Hepatocyte (in vitro differentiated cells): ENCODE measurements around the gene MEAF6. TPM values are rescaled to one million over a fixed set of nuclear protein-coding genes. Genes with fewer than 3 reads are reported as not detected.

ENCODE experiments used
- DNase-seq: peaks from one replicate; pipeline ENCODE4 v3.0.0-alpha.2; 2016; ENCODE audit warnings: low spot score
- H2AFZ ChIP-seq: fragments of 200-600 bp; sonication (generic); 2 replicates; pipeline ENCODE4 v1.6.0; 2016; ENCODE audit warnings: antibody characterized with exemption, mild to moderate bottlenecking
- H3K27ac ChIP-seq: fragments of 200-600 bp; sonication (generic); 2 replicates; pipeline ENCODE4 v1.5.1; 2016; ENCODE audit warnings: mild to moderate bottlenecking
- H3K27me3 ChIP-seq: fragments of 200-600 bp; sonication (generic); 2 replicates; pipeline ENCODE4 v1.6.1; 2016
- H3K36me3 ChIP-seq: fragments of 200-600 bp; sonication (generic); replicated peaks from 2 replicates; pipeline ENCODE4 v1.5.1; 2016; ENCODE audit warnings: low read depth; ENCODE audit not compliant: insufficient read depth
- H3K4me1 ChIP-seq: fragments of 200-600 bp; sonication (generic); 2 replicates; pipeline ENCODE4 v1.5.1; 2016; ENCODE audit warnings: mild to moderate bottlenecking, moderate library complexity; ENCODE audit not compliant: insufficient read depth
- H3K4me2 ChIP-seq: fragments of 200-600 bp; sonication (generic); 2 replicates; pipeline ENCODE4 v1.6.0; 2016
- H3K4me3 ChIP-seq: fragments of 200-600 bp; sonication (generic); 2 replicates; pipeline ENCODE4 v1.5.1; 2016; ENCODE audit warnings: mild to moderate bottlenecking
- H3K79me2 ChIP-seq: fragments of 200-600 bp; sonication (generic); 2 replicates; pipeline ENCODE4 v1.6.0; 2017; ENCODE audit warnings: mild to moderate bottlenecking
- H3K9me2 ChIP-seq: fragments of 200-600 bp; sonication (generic); replicated peaks from 2 replicates; pipeline ENCODE4 v1.6.0; 2017; ENCODE audit warnings: mild to moderate bottlenecking; ENCODE audit not compliant: insufficient read depth
- H3K9me3 ChIP-seq: fragments of 200-600 bp; sonication (generic); 2 replicates; pipeline ENCODE4 v1.5.1; 2016; ENCODE audit warnings: low read depth, mild to moderate bottlenecking
- H4K20me1 ChIP-seq: fragments of 200-600 bp; sonication (generic); 2 replicates; pipeline ENCODE4 v1.6.0; 2016; ENCODE audit warnings: mild to moderate bottlenecking; ENCODE audit not compliant: insufficient read depth, poor library complexity, severe bottlenecking
- CTCF ChIP-seq: fragments of 200-600 bp; sonication (generic); IDR thresholded peaks from 2 replicates; pipeline ENCODE4 v1.5.1; 2016; ENCODE audit warnings: antibody characterized with exemption, mild to moderate bottlenecking; ENCODE audit not compliant: poor library complexity
- EZH2 ChIP-seq: fragments of 200-600 bp; sonication (generic); IDR thresholded peaks from 2 replicates; pipeline ENCODE4 v1.6.1; 2016; ENCODE audit warnings: antibody characterized with exemption, mild to moderate bottlenecking, borderline replicate concordance
- EZH2phosphoT487 ChIP-seq: fragments of 200-600 bp; sonication (generic); IDR thresholded peaks from one replicate; pipeline ENCODE4 v1.6.1; 2018; ENCODE audit warnings: antibody characterized with exemption, mild to moderate bottlenecking, low read depth, moderate library complexity; ENCODE audit not compliant: unreplicated experiment, severe bottlenecking
- WGBS: methylation state at CpG from one replicate; pipeline ENCODE4 v1.1.6; 2016; ENCODE audit warnings: low lambda C conversion rate; ENCODE audit errors: missing lambda C conversion rate; 5-methylcytosine and 5-hydroxymethylcytosine counted together
- polyA plus RNA-seq: library from polyadenylated mRNA; unstranded; fragments of >200 nt; fragmentation: Nextera tagmentation; extraction: Ambion mirVana; gene quantifications from 2 replicates; pipeline ENCODE4 v1.2.1, GENCODE V29; 2016
- total RNA-seq: library from RNA; depleted of rRNA; stranded (reverse); fragments of >200 nt; gene quantifications from 2 replicates; pipeline ENCODE4 v1.2.3, GENCODE V29; 2014

MEAF6 gene
- total and polyA plus RNA-seq, 2 experiments from 2014 or later: 46.5 to 74.7 TPM

- Histone ChIP-seq H3K4me2 (peak overlapping the region; percentile 95), H3K36me3 (no peaks in the 10 kb centered on the region), H4K20me1 (no peaks in the 10 kb centered on the region), H3K79me2 (peaks cover 49% of the 10 kb centered on the region), H2AFZ (peak overlapping the region; percentile 87), H3K27me3 (no peaks in the 10 kb centered on the region), H3K9me3 (no peaks in the 10 kb centered on the region), H3K4me3 (peak overlapping the region; percentile 81), H3K4me1 (peaks cover 45% of the 10 kb centered on the region), H3K9me2 (no peaks in the 10 kb centered on the region), H3K27ac (peak overlapping the region; percentile 95)
- DNase-seq: peak; percentile 43
- WGBS: 44% methylated on average over 12 of the region's 12 CpGs
- TF ChIP-seq CTCF (no peak), EZH2phosphoT487 (no peak), EZH2 (no peak)
These were observed 41.0 kb downstream of the MEAF6 start for GRCh38 chr1:37473431-37474045.

- DNase-seq: no peak
- H3K79me2 ChIP-seq: peaks cover 44% of the 10 kb centered on the region
These were observed 41.6 kb downstream of the MEAF6 start for GRCh38 chr1:37472994-37473393.

GRCh38 chr1:37472281-37472680 lies 42.3 kb downstream of the MEAF6 start:
- Histone ChIP-seq H3K79me2 (peaks cover 39% of the 10 kb centered on the region), H4K20me1 (no peaks in the 10 kb centered on the region), H3K9me2 (no peaks in the 10 kb centered on the region), H3K27ac (peak overlapping the region; percentile 95), H3K27me3 (no peaks in the 10 kb centered on the region), H3K4me3 (no peak overlapping the region), H3K4me2 (peak overlapping the region; percentile 95), H3K9me3 (no peaks in the 10 kb centered on the region), H3K4me1 (peaks cover 35% of the 10 kb centered on the region), H3K36me3 (no peaks in the 10 kb centered on the region), H2AFZ (no peak overlapping the region)
- WGBS: 86% methylated on average over 7 of the region's 7 CpGs
- DNase-seq: no peak
- TF ChIP-seq EZH2phosphoT487: no peak
- no peak for TF ChIP-seq CTCF
- no peak for TF ChIP-seq EZH2

More at GRCh38 chr1:37472994-37473393, 41.6 kb downstream of the MEAF6 start:
- TF ChIP-seq EZH2: no peak
- no peak overlapping the region for H2AFZ ChIP-seq
- H4K20me1 ChIP-seq: no peaks in the 10 kb centered on the region
- H3K9me2 ChIP-seq: no peaks in the 10 kb centered on the region
- no peaks in the 10 kb centered on the region for H3K27me3 ChIP-seq
- H3K27ac ChIP-seq: peak overlapping the region; percentile 95
- peak overlapping the region; percentile 95 for H3K4me2 ChIP-seq
- H3K9me3 ChIP-seq: no peaks in the 10 kb centered on the region
- no peak overlapping the region for H3K4me3 ChIP-seq
- H3K36me3 ChIP-seq: no peaks in the 10 kb centered on the region
- H3K4me1 ChIP-seq: peaks cover 40% of the 10 kb centered on the region
- WGBS: 96% methylated on average over 1 of the region's 1 CpG

- peaks cover 29% of the 10 kb centered on the region for H3K4me1 ChIP-seq
- H3K79me2 ChIP-seq: peaks cover 34% of the 10 kb centered on the region
- 38% methylated on average over 13 of the region's 13 CpGs for WGBS
- H4K20me1 ChIP-seq: no peaks in the 10 kb centered on the region
- peak overlapping the region; percentile 95 for H3K27ac ChIP-seq
- H3K4me3 ChIP-seq: no peak overlapping the region
- H3K4me2 ChIP-seq: peak overlapping the region; percentile 95
- peak; percentile 91 for DNase-seq
- H3K27me3 ChIP-seq: no peaks in the 10 kb centered on the region
- H3K9me3 ChIP-seq: no peaks in the 10 kb centered on the region
- no peak for TF ChIP-seq EZH2phosphoT487
- no peak for TF ChIP-seq CTCF
- TF ChIP-seq EZH2: no peak
- H2AFZ ChIP-seq: peak overlapping the region; percentile 32
- no peaks in the 10 kb centered on the region for H3K36me3 ChIP-seq
- H3K9me2 ChIP-seq: no peaks in the 10 kb centered on the region
These were observed 43.0 kb downstream of the MEAF6 start for GRCh38 chr1:37471345-37472231.
